ENCODE results near the gene GNA12.
A peak's percentile ranks its signal among the peaks of the same experiment; 100 is the strongest.
"Not testable (repeated sequence)": the region's sequence is repeated elsewhere in the genome, so short reads cannot be mapped to it uniquely, and the experiment has no call there.

The GNA12 gene

DNA sequence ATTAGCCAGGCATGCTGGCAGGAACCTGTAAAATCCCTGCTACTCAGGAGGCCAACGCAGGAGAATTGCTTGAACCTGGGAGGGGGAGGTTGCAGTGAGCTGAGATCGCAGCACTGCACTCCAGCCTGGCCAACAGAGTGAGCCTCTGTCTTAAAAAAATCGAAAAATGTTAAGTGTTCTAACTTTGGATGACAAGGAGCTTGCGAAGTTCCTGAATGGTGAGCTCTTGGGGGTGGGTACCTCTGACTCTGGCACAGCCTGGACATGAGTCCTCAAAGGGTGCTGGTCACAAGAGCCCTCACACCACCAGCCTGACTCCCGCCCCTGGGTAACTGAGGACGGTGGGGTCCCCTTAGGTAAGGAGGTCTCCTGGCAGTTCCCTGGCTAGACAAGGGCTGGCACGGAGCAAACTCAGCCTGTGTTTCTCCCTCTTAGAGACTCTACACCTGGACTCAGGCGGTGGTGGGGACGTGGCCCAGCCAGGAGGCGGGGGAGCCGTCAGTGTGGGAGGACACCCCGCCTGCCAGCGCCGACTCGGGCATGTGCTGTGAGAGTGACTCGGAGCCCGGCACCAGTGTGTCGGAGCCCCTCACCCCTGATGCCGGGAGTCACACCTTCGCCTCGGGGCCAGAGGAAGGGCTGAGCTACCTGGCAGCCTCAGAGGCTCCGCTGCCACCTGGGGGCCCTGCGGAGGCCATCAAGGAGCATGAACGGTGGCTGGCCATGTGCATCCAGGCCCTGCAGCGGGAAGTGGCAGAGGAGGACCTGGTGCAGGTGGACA lies 132.0 kb downstream of the GNA12 start:
- no peak for DNase-seq (ENCODE audit: low read depth)

DNA sequence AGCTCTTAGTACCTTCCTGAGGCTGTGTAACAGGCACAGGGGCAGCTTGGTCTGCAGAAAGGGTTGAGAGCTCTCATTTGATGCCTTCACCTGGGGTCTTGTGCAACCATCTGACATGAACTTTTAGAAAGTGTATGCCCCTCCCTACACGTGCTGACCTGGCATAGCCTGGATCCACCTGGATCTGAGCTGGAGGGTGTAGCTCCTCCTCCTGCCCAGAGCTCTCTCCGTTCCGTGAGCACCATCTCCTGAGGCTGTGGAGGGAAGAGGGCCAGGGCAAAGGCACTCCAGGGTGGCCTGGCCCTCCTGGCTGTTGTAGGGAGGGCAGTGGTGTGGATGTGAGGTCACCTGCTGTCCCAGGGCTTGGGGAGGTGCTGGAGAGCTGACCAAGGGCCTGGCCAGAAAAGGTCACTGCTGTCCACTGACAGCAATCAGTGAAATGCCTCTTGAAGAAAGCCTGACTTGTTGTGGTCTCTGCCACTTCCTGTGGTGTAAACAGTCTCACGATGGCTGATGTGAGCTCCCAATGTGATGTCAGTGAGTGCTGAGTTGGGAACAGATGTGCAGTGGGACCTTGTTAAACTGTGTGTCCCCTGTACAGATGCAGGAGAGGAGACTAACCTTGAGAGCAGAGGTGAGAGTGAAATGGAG lies 133.1 kb downstream of the GNA12 start:
- DNase-seq (ENCODE audit: low read depth): no peak

- no peak for DNase-seq (ENCODE audit: low read depth)
Measured at GRCh38 chr7:2710286-2710655, 133.8 kb downstream of the GNA12 start.

- peak; percentile 67 for DNase-seq (ENCODE audit: low read depth)
Measured at GRCh38 chr7:2709553-2710285, 134.4 kb downstream of the GNA12 start.

DNA sequence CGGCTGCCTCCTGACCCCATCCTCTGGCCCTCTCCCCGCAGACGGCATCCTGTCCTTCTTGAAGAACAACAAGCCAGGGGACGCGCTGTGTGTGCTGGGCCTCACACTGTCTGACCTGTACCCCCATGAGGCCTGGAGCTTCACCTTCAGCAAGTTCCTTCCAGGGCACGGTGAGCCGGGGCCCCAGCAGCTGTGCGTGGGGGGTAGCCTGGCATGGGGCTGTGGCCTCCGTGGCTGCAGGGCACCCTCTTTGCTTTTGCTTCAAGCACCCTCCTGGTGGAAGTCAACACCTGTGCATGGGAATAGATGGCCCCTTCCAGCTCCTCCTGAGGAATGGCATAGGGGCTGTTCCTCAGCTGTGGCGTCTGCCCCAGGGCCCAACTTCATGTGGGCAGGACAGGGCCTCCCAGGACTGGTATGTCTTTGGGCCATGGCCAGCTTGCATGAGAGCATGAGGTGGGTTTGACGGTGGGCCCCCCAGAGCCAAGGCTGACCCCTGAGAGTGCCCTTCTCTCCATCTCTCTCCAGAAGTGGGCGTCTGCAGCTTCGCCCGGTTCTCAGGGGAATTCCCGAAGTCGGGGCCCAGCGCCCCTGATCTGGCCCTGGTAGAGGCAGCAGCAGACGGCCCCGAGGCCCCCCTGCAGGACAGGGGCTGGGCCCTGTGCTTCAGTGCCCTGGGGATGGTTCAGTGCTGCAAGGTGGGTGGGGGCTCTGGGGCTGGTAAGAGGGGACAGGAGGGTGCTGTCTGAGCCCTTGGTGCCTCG lies 135.4 kb downstream of the GNA12 start:
- DNase-seq (ENCODE audit: low read depth): no peak

DNA sequence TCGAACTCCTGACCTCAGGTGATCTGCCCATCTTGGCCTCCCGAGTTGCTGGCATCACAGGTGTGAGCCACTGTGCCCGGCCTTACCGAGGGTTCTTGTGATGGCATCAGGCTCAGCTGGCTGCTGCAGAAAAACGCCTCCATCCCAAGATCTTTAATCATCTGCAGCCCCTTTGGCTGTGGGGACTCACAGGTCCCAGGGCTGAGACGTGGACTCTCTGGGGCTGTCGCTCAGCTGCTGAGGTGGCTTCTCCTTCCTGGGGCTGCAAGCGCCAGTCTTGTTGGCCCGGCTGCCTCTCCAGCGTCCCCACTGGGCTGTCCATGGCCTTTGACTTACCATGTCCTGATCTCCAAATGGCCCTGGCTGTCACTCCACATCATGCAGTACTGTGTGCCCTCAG lies 136.1 kb downstream of the GNA12 start:
- DNase-seq (ENCODE audit: low read depth): no peak

DNA sequence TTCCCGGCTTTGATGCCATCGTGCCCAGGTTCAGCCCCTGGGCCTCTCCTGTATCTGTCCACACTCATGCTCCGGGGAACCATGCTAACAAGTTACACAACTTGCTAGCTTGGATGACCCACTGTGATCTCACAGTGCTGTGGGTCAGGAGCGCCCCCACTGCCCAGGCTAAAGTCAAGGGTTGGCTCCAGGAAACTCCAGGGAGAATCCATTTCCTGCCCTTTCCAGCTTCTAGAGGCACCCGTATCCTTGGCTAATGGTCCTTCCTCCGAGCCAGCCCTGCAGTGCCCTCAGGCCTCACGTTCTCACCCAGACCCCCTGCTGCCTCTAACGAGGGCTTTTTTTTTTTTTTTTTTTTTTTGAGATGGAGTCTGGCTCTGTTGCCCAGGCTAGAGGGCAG lies 136.6 kb downstream of the GNA12 start:
- DNase-seq (ENCODE audit: low read depth): no peak

DNA sequence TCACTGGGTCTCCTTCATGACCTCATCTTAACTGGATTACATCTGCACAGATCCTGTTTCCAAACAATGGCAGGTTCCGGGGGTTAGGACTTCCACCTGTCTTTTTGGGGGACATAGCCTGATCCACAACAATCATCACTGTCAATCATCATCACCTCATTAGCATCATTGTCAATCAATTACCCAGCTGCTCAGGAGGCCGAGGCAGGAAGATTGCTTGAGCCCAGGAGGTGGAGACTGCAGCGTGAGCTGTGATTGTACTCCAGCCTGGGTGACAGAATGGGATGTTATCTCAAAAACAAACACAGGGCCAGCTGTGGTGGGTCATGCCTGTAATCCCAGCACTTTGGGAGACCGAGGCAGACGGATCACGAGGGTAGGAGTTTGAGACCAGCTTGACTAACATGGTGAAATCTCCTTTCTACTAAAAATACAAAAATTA lies 137.4 kb downstream of the GNA12 start:
- no peak for DNase-seq (ENCODE audit: low read depth)

- DNase-seq (ENCODE audit: low read depth): no peak
Measured at GRCh38 chr7:2705371-2706096, 138.6 kb downstream of the GNA12 start.

DNA sequence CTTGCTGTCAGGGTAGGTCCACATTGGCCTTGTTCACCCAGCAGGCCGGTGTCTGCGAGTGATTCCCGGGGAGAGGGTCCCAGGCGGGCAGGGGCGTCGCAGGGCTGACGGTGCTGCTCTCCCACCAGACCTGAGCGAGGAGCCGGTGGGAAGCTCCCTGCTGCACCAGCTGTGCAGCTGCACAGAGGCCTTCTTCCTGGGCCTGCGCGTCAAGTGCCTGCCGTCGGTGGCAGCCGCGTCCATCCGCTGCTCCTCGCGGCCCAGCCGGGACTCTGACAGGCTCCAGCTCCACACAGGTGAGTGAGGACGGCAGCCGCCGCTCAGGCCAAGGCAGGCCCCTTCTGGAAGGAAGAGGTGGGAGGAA lies 141.5 kb downstream of the GNA12 start:
- no peak for DNase-seq (ENCODE audit: low read depth)

- DNase-seq (ENCODE audit: low read depth): no peak
Measured at GRCh38 chr7:2701832-2702593, 142.1 kb downstream of the GNA12 start.

DNA sequence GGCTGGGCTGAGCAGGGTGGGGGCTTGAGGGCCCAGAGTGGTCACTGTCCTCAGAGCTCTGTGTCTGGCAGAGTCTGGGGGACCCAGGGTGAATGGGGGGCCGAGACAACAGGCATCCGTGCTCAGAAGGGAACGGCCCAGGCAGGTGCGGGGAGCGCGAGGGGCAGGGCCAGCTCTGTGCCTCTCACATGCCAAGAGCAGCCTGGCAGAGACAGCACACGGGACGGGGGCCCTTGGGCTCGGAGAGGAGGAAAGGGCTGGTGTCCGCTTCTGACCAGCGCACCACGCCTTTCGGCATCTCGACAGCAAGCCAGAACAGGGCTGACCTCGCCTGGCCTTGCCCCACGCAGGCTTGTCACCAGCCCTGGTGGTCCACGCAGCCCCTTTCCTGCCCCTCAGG lies 142.7 kb downstream of the GNA12 start:
- DNase-seq (ENCODE audit: low read depth): no peak

DNA sequence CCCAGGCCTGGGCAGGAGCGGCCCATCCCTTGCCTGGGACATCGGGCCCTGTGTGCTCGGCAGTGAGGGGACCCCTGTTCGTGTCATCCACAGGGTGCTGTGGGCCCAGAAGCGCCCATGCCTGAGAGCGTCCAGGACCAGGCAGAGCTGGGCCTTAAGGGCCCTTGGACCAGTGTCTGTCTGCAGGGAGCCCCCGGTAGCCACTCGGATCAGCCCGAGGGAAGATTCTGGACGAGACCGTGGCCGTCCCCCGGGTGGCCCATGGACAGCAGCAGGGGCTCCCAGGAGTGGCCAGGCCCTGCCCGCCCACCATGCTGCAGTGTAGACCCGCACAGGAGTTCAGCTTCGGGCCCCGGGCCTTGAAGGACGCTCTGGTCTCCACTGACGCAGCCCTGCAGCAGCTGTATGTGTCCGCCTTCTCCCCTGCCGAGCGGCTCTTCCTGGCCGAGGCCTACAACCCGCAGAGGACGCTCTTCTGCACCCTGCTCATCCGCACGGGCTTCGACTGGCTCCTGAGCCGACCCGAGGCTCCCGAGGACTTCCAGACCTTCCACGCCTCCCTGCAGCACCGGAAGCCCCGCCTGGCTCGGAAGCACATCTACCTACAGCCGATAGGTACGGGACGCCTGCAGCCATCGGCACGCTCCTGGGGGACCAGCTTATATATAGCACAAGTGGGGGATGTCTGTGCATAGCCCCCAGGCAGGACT lies 143.8 kb downstream of the GNA12 start:
- no peak for DNase-seq (ENCODE audit: low read depth)

- DNase-seq (ENCODE audit: low read depth): no peak
Measured at GRCh38 chr7:2699289-2699620, 144.9 kb downstream of the GNA12 start.

- peak; percentile 69 for DNase-seq (ENCODE audit: low read depth)
Measured at GRCh38 chr7:2698581-2699288, 145.4 kb downstream of the GNA12 start.

DNA sequence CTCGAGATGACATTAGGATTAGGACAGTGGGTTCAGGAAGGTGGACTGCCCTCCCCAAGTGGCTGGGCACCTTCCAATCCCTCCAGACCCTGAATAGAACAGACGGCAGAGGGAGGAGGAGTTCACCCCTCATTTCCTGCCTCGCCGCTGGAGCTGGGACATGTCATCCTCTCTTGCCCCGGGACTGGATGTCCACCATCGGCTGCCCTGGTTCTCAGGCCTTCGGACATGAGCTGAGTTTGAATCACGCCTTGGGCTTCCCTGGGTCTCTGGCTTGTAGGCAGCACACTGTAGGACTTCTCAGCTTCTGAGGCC lies 150.0 kb downstream of the GNA12 start:
- DNase-seq (ENCODE audit: low read depth): not testable (repeated sequence)

DNA sequence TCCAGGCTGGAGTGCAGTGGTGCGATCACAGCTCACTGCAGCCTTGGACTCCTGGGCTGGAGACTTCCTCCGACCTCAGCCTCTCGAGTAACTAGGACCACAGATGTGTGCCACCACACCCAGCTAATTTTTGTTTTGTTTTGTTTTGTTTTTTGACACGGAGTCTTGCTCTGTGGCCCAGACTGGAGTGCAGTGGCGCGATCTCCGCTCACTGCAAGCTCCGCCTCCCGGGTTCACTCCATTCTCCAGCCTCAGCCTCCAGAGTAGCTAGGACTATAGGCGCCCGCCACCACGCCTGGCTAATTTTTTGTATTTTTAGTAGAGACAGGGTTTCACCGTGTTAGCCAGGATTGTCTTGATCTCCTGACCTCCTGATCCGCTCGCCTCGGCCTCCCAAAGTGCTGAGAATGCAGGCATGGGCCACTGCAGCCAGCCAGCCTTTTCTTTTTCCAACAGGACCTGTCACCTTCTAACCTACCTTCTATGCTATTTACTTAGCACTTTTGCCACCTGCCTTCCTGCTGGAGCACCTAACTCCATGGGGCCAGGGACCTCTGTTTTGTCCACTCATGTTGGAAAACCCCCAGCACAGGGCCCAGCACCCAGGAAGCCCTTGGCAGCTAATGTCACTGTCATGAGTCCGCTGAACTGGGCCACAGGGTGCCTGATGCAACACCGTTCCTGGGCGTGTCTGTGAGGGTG lies 150.5 kb downstream of the GNA12 start:
- not testable (repeated sequence) for DNase-seq (ENCODE audit: low read depth)

DNA sequence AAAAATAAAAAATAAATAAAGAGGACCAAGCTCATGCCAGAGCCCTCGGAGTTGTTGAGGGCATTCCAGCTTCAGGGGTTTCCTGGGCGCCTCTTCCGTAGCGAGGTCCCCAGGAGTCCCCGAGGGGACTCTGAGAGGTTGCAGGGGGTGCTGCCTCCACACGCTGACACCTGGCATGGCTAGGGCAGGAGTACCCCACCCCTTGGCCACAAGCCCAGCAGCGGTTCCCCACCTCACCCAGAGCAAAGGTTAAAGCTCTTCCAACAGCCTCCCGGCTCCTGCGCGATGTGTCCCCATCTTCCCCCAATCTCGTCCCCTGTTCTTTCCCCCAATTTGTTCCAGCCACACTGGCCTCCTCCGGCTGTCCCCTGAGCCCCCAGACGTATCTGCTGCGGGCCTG lies 151.6 kb downstream of the GNA12 start:
- DNase-seq (ENCODE audit: low read depth): no peak

- not testable (repeated sequence) for DNase-seq (ENCODE audit: low read depth)
Measured at GRCh38 chr7:2691932-2692439, 152.1 kb downstream of the GNA12 start.

All from stimulated activated CD8-positive, alpha-beta memory T cell treated with anti-CD3 and anti-CD28 coated beads, Interleukin-4, amount 100 ng/mL, for 24 hours (primary cell).